Vagina (tissue), 2 donors: ENCODE results near the gene ELF1.

Source experiments
- CTCF ChIP-seq, 3 experiments: fragments of 450-650 bp in 2 of 3; fragments of 200-600 bp in 1 of 3; sonication (generic) in 1 of 3; IDR thresholded peaks; one replicate each; pipeline ENCODE4 v1.5.1; 2017 to 2019; ENCODE audit warnings: antibody characterized with exemption in 3 of 3, mild to moderate bottlenecking in 2 of 3, moderate library complexity in 2 of 3
- POLR2A ChIP-seq, 2 donors: fragments of 450-650 bp; IDR thresholded peaks; one replicate each; pipeline ENCODE4 v1.6.1; 2017; ENCODE audit warnings: antibody characterized with exemption in 2 of 2, mild to moderate bottlenecking in 2 of 2, moderate library complexity in 2 of 2

- TF ChIP-seq CTCF (IDR thresholded peaks at IDR 0.05): no peak
- no peak for TF ChIP-seq POLR2A (IDR thresholded peaks at IDR 0.05)
Observed at GRCh38 chr13:40928980-40929379, 90.1 kb downstream of the ELF1 start.
